Activated CD8-positive, alpha-beta memory T cell treated with anti-CD3 and anti-CD28 coated beads for 24 hours (primary cell): ENCODE measurements around the gene KCNJ4.

ENCODE experiments used
- DNase-seq: peaks from one replicate; pipeline ENCODE4 v3.0.0-alpha.2; 2020

Gene KCNJ4

DNA sequence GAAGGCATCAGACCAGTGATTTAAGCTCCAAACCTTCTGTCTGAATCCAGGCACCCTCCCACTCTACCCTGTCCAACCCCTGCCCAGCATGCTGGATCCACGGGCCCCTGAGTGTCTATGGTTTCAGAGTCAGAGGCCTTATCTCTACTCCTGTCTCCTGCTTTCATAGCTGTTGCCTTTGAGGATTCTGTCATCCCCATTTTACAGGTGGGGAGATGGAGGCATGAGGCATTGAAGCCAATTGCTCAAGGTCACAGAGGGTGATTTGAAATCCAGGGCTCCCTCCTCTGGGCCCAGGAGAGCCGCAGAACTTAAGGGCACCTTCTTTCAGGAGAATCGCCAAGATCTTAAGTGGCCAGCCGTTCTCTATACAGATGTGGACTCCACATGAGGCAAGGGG is 3.1 kb downstream of the KCNJ4 start:
- DNase-seq: no peak

DNA sequence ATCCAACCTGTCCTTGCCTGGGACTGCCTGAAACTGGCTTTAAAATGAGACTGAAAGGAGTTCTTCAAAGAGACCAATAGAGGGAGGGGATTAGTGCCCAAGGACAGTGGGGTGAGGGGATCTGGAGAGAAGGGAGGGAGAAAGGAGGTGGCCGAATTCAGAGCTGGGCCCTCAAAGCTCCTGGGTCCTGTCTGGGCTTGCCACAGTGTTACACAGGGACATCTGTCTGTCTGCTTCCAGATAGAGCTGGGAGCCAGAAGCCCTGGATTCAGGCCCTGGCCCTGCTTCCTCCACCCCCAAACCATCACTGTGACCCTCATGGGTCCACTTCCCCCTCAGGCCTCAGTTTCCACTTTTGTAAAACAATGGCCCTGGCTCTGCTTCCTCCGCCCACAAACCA is 3.6 kb downstream of the KCNJ4 start:
- DNase-seq: no peak

DNA sequence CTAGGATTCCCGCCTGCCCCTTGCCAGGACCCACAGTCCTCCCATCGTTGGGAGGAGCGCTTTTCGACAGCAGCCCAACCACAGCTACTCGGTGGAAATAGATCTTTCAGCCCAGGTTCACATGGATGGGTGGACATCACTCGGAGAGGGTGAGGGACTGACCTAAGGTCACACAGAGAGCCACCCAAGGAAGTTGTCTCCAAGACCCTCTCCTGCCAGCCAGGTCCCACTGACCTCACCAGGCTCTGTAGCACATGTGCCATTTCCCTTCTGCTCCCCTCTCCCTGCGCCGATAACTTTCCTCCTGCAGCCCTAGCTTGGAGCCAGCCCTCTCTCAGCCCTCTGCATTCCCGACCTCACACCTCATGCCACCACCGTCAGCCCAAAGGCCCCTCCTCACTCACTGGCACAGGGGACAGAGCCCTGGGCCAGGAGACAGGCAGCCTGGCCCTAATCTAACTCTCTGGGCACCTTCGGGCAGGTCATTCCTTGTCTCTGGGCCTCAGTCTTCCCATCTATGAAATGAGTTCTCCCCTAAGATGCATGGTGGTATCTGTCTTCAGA is 4.7 kb downstream of the KCNJ4 start:
- no peak for DNase-seq

GRCh38 chr22:38449776-38450175 is 5.2 kb downstream of the KCNJ4 start:
- DNase-seq: no peak

DNA sequence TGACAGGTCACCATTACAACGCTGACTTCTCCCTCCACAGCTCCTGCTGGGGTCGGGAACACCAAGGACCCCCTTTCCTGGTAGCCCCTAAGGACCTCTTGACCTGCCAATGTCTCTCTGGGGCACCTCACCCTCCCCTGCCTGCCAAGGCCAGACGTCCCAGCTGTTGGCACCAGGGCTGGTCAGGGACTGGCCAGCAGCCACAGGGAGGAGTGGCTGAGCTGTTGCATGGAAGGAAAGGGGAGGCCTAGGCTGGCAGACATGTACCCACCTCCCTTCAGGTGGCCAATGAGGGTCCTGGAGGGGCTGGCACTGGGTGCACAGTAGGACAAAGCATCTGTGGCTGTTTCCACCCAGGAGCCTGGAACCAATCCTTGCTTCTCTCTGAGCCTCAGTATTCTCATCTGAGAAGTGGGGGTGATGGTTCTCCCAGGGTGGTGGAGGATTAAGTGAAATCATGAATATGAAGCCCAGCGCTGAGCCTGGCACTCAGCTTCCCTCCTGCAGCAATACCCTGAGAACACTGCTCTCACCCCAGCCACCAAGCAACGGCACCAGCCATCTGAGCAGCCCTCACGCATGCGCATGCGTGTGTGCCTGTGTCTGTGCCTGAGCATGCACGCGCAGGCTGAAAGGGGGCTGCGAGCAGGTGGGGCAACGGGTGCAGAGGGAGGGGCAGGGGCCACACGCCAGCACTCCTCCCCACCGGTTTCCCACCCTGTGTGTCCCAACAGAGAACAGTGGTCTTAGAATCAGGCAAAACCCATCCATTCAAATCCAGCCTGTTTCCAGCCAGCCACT is 5.9 kb downstream of the KCNJ4 start:
- no peak for DNase-seq

- DNase-seq: no peak
Measured at GRCh38 chr22:38446018-38446601, 8.9 kb downstream of the KCNJ4 start.

DNA sequence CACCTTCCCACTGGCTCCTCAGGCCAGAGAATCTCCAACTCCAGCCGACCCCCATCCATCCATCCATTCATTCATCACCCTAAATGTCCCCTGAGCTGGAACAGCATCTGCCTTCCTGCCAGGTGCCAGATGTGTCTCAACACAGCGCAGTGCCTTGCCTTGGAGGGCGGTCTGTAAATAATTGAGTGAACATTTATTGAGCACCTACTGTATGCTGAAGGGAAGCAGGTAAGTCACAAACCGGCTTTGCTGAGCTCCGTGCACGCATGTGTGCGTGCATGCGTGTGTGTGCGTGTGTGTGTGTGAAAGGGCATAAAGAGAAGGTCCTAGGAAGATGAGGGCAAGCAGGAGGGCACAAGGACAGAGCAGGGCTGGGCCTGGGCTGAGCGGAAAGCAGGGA is 10.2 kb downstream of the KCNJ4 start:
- DNase-seq: no peak

DNA sequence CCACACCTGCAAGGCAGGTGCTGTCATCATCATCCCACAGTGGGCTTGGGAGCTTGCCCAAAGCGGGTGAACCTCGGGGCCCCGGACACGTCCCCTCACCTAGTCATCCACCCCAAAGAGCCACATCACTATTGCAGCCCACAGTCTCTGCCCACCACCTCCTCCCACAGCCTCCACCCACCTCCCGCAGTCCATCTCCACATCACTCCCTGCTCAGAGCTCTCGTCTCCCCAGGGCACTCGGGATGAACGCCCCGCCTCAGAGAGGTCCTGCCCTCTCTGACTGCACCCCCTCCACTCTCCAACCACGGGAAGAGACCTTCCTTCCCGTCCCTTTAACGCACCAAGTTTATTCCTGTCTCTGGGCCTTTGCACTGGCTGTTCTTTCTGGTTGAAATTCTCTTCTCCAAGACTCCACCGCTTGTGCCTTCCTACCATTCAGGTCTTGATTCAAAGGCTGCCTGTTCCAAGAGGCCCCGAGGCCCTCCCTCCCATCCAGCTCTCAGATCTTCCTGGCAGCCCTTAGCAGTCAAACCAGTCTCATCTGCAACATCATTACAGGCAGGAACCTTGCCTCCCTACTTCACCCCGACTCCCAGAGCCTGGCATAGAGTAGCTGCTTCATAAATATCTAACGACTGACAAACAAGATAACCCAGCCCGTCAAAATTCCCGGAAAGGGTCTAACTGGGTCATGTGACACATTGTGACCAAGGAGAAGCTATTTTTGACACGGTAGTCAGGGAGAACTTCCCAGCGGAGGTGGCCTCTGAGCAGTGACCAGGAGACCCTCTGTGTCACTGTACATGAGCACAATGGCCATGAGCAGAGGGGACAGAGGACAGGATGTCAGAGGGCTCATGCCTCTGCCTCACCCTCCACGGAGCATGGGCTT is 11.1 kb downstream of the KCNJ4 start:
- no peak for DNase-seq

GRCh38 chr22:38442967-38443627 is 11.9 kb downstream of the KCNJ4 start:
- DNase-seq: no peak

- no peak for DNase-seq
Measured at GRCh38 chr22:38441620-38442287, 13.2 kb downstream of the KCNJ4 start.

DNA sequence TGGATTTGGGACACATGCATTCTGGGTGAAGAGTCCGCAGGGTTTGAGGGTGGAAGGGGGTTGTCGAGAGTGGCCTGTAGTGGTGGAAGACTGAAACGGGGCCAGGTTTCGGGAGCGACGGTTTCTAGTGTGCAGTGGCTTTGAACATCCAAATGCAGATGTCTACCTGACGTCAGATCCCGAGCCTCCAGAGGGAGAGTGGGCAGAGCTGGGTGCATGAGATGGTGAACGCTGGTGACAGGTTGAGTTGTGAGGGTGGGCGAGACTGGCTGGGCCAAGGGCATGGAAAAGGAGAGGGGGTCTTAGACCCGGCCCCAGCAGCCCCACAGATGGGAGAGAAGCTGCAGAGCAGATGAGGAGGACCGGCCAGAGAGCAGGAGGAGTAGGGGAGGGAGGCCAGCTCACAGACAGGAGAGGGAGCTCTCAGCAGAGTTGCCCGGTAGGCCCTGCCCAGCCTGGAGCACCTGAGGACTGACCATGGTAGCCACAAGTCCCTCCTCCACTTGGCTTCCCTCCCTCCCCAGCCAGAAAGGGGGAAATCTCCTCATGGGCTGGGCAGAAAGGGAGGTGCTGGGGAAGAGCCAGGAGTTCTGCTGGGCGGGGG is 14.2 kb downstream of the KCNJ4 start:
- DNase-seq: no peak

DNA sequence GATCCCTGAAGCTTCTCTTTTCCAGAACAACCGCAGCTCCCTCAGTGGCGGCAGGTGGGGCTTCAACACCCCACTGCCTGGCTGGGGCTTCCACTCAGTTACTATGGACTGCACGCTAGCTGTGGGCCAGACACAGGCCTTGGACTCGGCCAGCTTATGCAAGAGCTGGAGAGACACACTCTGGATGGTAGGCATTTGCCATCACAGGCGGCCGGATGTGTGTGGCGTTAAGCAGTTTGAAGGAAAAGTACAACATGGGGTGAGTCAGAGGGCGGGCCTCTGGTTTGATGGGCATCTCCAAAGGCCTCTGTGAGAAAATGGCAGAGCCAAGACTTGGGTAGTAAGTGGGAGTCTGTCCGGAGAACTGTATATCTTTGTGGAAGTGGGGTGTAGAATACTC is 17.6 kb downstream of the KCNJ4 start:
- no peak for DNase-seq

DNA sequence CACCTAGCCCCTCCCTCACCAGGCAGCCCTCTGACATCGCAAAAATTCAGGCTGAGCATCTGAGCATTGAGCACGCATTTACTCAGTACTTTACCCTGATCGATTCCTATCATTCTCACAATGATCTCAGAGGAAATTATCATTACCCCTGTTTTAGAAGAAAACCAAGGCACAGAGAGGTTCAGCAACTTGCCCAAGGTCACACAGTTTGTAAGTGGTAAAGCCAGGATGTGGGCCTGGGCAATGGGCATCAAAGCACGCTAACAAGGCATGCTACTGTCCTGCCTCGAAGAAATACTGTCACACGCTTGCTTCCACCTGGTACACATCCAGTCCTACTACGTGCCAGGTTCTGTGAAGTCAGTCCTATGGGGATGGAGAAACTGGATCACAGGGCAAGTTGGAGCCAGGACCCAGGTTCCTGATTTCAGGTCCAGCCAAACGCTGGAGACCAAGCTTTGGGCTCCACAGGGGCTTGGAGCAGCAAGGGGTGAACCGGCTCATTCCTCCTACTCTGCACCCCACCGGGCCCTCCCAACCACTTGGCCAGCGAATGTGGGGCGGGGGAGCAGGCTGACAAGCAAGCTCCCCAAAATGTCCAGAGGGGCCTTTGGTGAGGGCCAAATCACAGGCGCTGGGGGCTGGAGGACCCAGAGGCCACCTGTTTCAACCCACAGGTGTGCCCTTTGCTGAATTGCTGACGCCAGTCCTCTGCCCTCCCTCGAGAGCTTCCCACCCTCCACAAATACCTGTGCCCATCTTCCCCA is 18.2 kb downstream of the KCNJ4 start:
- no peak for DNase-seq

DNA sequence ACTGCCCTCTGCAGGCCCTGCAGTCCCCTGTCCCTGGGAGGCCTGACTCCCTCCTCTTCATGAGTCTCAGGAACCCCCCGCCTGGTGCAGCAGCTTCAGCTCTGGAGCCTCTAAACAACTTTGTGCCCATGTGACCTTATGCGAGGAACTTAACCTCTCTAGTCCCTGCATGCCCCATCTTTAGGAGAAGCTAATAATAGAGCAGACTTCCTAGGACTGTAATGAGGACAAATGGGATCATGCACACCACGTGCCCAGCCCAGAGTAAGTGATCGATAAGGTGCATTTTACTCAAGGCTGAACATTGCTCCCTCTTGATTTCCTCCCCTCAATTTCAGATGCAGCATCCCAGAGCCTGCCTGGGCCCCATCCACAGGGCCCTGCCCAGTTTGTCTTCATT is 19.0 kb downstream of the KCNJ4 start:
- DNase-seq: no peak

DNA sequence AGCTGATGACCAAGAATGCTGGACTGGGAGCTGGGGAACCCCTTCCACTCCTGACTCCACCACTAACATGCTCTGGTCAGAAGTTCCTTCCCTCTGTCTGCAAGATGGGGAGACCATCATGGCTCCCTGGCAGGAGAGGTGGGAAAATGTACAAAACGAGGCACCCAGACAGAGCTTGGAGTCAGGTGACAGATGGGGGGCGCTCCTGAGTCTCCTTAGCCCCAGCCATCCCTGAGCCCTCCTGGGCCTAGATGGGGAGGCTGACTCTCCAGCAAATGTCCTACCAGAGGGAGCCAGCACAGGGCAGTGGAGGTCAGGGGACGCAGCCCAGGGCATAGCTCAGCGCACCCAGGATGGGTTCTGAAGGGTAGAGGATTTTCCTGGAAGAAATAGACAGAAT is 20.0 kb downstream of the KCNJ4 start:
- DNase-seq: no peak

- DNase-seq: no peak
Measured at GRCh38 chr22:38433871-38434270, 21.1 kb downstream of the KCNJ4 start.

GRCh38 chr22:38432264-38432663 is 22.7 kb downstream of the KCNJ4 start:
- DNase-seq: no peak

DNA sequence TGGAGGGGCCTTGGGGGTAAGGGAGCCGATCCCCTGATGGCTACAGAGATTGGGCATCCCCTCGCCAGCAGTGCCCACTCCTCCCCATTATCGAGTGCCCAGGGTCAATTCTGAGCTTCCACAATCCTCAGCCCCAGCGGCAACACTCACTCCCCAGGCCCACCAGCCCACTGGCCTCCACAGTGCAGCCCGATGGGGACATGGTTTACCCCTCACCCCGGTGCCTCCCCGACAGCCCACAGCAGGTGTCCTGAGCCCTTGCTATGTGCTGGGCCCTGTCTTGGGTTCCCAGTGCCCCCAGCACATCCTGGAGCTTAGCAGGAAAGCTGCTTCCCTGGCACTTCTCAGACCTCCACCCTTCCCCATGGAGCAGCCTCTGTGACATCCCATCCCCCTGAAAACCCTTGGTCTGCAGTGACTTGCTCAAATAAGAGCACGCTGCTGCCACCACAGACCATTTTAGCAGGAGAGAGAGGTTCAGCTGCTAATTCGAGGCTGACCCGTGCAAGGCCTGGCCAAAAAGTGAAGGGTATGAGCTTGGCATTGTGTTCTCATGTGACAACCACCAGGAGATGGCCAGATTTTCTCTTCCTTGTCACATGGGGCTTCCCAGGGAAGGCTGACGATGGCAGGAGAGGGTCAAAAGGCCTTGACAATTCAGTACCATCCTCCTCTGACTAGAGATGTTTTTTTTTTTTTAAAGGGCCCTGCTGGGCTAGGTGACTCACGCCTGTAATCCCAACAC is 23.6 kb downstream of the KCNJ4 start:
- no peak for DNase-seq

GRCh38 chr22:38429499-38430068 is 25.4 kb downstream of the KCNJ4 start:
- no peak for DNase-seq

- no peak for DNase-seq
Measured at GRCh38 chr22:38428714-38429113, 26.3 kb downstream of the KCNJ4 start.
